Panc1 (cell line): ENCODE data around the gene MACROH2A1. TPM values are rescaled to one million over a fixed set of nuclear protein-coding genes. Genes with fewer than 3 reads are reported as not detected.

Experiments used
- ATAC-seq: fragments of 200-7000 bp; cut with Tn5 transposase; 2 replicates; pipeline ENCODE4 v1.9.1; 2020; ENCODE audit warnings: mild to moderate bottlenecking, moderate library complexity
- BruUV-seq: library from RNA; stranded (reverse); fragments of 400-500 nt; replicated peaks from 2 replicates; lab custom pipeline; 2021; lab: Mats Ljungman, UMichigan
- CTCF ChIA-PET: fragments of 300-600 bp; sonication (Branson Sonifier 250); formaldehyde crosslinking; loops from one replicate; lab custom pipeline; 2022; ENCODE audit warnings: antibody characterized with exemption; lab: Charles Lee
- POLR2A ChIA-PET: fragments of 300-600 bp; sonication (Branson Sonifier 250); formaldehyde crosslinking; loops from one replicate; lab custom pipeline; 2022; ENCODE audit warnings: antibody characterized with exemption; lab: Charles Lee
- DNase-seq: peaks from one replicate; pipeline ENCODE4 v3.0.0-alpha.2; 2010; ENCODE audit warnings: low read depth, low spot score
- H3K27ac ChIP-seq: 2 replicates; pipeline ENCODE4 v1.5.1; 2011; ENCODE audit warnings: mild to moderate bottlenecking, low read length, inconsistent platforms
- H3K27me3 ChIP-seq: fragments of 200-500 bp; sonication (Bioruptor generic); 2 replicates; pipeline ENCODE4 v1.6.0; 2014; ENCODE audit warnings: low read length, inconsistent platforms; ENCODE audit not compliant: control insufficient read depth, insufficient read depth
- H3K36me3 ChIP-seq: fragments of 200-500 bp; sonication (Bioruptor generic); 2 replicates; pipeline ENCODE4 v1.5.1; 2014; ENCODE audit warnings: inconsistent platforms, mild to moderate bottlenecking, low read length, moderate library complexity; ENCODE audit not compliant: control insufficient read depth, insufficient read depth
- H3K4me1 ChIP-seq: 2 replicates; pipeline ENCODE4 v1.5.1; 2011; ENCODE audit warnings: inconsistent platforms, mild to moderate bottlenecking, low read length, moderate library complexity; ENCODE audit not compliant: control insufficient read depth, insufficient read depth
- H3K4me3 ChIP-seq, 2 experiments: 2 replicates each; pipeline ENCODE4 v1.5.1; 2011 to 2012; ENCODE audit warnings: low read depth in 2 of 2, low read length in 2 of 2, mild to moderate bottlenecking in 2 of 2, inconsistent platforms in 1 of 2, moderate library complexity in 1 of 2
- H3K9me3 ChIP-seq: fragments of 200-500 bp; sonication (Bioruptor generic); 2 replicates; pipeline ENCODE4 v1.5.1; 2014; ENCODE audit warnings: low read depth, mild to moderate bottlenecking, inconsistent platforms, low read length, moderate library complexity; ENCODE audit not compliant: control insufficient read depth, insufficient read depth
- POLR2AphosphoS5 ChIP-seq: IDR thresholded peaks from 2 replicates; pipeline ENCODE4 v1.6.1; 2012; ENCODE audit warnings: mild to moderate bottlenecking, low read depth, low read length, moderate library complexity
- SIN3A ChIP-seq: IDR thresholded peaks from 2 replicates; pipeline ENCODE4 v1.6.1; 2012; ENCODE audit warnings: low read depth, mild to moderate bottlenecking, low read length, moderate library complexity, borderline replicate concordance; ENCODE audit not compliant: insufficient read depth
- TCF7L2 ChIP-seq: IDR thresholded peaks from 2 replicates; pipeline ENCODE4 v1.6.1; 2011; ENCODE audit warnings: mild to moderate bottlenecking, low read depth, low read length, inconsistent platforms
- in situ Hi-C: cut with HindIII; loops from 2 replicates; pipeline ENCODE4 v1.10.0; 2016; ENCODE audit warnings: low sequenced_read_pairs, low pct_unique_long_range_greater_than_20kb
- intact Hi-C: fragments of 100-400 bp; cut with micrococcal nuclease; formaldehyde crosslinking; loops from one replicate; pipeline ENCODE4 v1.10.0; 2022; ENCODE audit not compliant: unreplicated experiment
- total RNA-seq: library from RNA; stranded (reverse); gene quantifications from one replicate; pipeline ENCODE4 v1.2.1, GENCODE V29; 2021; ENCODE audit not compliant: unreplicated experiment
- TF ChIP-seq, protein P1 (sequence below): fragments of 450-650 bp; IDR thresholded peaks from 2 replicates; pipeline ENCODE4 v1.5.1; 2017; ENCODE audit warnings: mild to moderate bottlenecking
- TF ChIP-seq, protein P2 (sequence below), 2 experiments: IDR thresholded peaks; 2 replicates each; pipeline ENCODE4 v1.6.1; 2011 to 2012; ENCODE audit warnings: low read depth in 2 of 2, control low read depth in 1 of 2, low read length in 1 of 2, mild to moderate bottlenecking in 1 of 2, moderate library complexity in 1 of 2; ENCODE audit not compliant: insufficient read depth in 1 of 2

Gene MACROH2A1
- total RNA-seq, 1 experiment from 2014 or later = 162 TPM

- ChIA-PET CTCF (no interaction called here), POLR2A (no interaction called here)
- in situ Hi-C loops = no loop called here
- Histone ChIP-seq H3K9me3 (no peaks in the 10 kb centered on the region), H3K27me3 (no peaks in the 10 kb centered on the region), H3K27ac (no peak overlapping the region), H3K4me3 (no peak overlapping the region), H3K4me1 (peaks cover 18% of the 10 kb centered on the region), H3K36me3 (peaks cover 2% of the 10 kb centered on the region; the same call in 1 of the 2 replicates)
- no TSS peak for BruUV-seq
- ATAC-seq = no peak
- no peak for DNase-seq
- intact Hi-C loops = no loop called here
- no peak for TF ChIP-seq SIN3A
- no peak for TF ChIP-seq POLR2AphosphoS5
- no peak for TF ChIP-seq TCF7L2
- TF ChIP-seq, protein P1, sequence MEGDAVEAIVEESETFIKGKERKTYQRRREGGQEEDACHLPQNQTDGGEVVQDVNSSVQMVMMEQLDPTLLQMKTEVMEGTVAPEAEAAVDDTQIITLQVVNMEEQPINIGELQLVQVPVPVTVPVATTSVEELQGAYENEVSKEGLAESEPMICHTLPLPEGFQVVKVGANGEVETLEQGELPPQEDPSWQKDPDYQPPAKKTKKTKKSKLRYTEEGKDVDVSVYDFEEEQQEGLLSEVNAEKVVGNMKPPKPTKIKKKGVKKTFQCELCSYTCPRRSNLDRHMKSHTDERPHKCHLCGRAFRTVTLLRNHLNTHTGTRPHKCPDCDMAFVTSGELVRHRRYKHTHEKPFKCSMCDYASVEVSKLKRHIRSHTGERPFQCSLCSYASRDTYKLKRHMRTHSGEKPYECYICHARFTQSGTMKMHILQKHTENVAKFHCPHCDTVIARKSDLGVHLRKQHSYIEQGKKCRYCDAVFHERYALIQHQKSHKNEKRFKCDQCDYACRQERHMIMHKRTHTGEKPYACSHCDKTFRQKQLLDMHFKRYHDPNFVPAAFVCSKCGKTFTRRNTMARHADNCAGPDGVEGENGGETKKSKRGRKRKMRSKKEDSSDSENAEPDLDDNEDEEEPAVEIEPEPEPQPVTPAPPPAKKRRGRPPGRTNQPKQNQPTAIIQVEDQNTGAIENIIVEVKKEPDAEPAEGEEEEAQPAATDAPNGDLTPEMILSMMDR = no peak
- TF ChIP-seq, protein P2, sequence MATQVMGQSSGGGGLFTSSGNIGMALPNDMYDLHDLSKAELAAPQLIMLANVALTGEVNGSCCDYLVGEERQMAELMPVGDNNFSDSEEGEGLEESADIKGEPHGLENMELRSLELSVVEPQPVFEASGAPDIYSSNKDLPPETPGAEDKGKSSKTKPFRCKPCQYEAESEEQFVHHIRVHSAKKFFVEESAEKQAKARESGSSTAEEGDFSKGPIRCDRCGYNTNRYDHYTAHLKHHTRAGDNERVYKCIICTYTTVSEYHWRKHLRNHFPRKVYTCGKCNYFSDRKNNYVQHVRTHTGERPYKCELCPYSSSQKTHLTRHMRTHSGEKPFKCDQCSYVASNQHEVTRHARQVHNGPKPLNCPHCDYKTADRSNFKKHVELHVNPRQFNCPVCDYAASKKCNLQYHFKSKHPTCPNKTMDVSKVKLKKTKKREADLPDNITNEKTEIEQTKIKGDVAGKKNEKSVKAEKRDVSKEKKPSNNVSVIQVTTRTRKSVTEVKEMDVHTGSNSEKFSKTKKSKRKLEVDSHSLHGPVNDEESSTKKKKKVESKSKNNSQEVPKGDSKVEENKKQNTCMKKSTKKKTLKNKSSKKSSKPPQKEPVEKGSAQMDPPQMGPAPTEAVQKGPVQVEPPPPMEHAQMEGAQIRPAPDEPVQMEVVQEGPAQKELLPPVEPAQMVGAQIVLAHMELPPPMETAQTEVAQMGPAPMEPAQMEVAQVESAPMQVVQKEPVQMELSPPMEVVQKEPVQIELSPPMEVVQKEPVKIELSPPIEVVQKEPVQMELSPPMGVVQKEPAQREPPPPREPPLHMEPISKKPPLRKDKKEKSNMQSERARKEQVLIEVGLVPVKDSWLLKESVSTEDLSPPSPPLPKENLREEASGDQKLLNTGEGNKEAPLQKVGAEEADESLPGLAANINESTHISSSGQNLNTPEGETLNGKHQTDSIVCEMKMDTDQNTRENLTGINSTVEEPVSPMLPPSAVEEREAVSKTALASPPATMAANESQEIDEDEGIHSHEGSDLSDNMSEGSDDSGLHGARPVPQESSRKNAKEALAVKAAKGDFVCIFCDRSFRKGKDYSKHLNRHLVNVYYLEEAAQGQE (IDR thresholded peaks at IDR 0.05; ENCODE audit: insufficient read depth in 1 of 2, low read depth in 2 of 2, low read length in 1 of 2) = no peak
Observed at GRCh38 chr5:135393229-135393628, 5.8 kb downstream of the MACROH2A1 start.

- Histone ChIP-seq H3K4me1 (peaks cover 10% of the 10 kb centered on the region), H3K36me3 (peaks cover 2% of the 10 kb centered on the region; the same call in 1 of the 2 replicates), H3K9me3 (no peaks in the 10 kb centered on the region), H3K4me3 (no peak overlapping the region), H3K27ac (no peak overlapping the region), H3K27me3 (no peaks in the 10 kb centered on the region)
- in situ Hi-C loops (no loop called here), intact Hi-C loops (no loop called here)
- BruUV-seq = no TSS peak
- TF ChIP-seq, protein P1 = no peak
- TF ChIP-seq, protein P2 (IDR thresholded peaks at IDR 0.05; ENCODE audit: insufficient read depth in 1 of 2, low read depth in 2 of 2, low read length in 1 of 2) = no peak
- no peak for TF ChIP-seq TCF7L2
- no peak for TF ChIP-seq POLR2AphosphoS5
- no peak for TF ChIP-seq SIN3A
- ATAC-seq (no peak), DNase-seq (no peak)
- POLR2A ChIA-PET = no interaction called here
- CTCF ChIA-PET = interaction anchor here (0.6 kb wide), 1 partner anchor 10 kb away, joined by 5 read pairs; no protein-coding TSS in a partner anchor
Observed at GRCh38 chr5:135392256-135392655, 6.8 kb downstream of the MACROH2A1 start.
